HG02970 (cell line): ENCODE data around the gene MREG.

Source experiments
- ATAC-seq: cut with Tn5 transposase; IDR thresholded peaks from one replicate; pipeline ENCODE4 v1.9.1; 2021; ENCODE audit warnings: mild to moderate bottlenecking, moderate library complexity, moderate number of reproducible peaks; ENCODE audit not compliant: unreplicated experiment, low FRiP score

Gene MREG

GRCh38 chr2:216013080-216013909 is at the start of gene MREG:
TSS of gene MREG (minus strand) at chr2:216013551. CDS start at chr2:216013327, 224 bp downstream.
- peak; percentile 46 for ATAC-seq

- ATAC-seq: no peak
Measured at GRCh38 chr2:216059233-216059834, 46.0 kb upstream of the MREG start.

GRCh38 chr2:216057688-216058193 is 44.4 kb upstream of the MREG start:
- ATAC-seq: peak; percentile 75

- ATAC-seq: no peak
Measured at GRCh38 chr2:216056739-216057138, 43.4 kb upstream of the MREG start.

GRCh38 chr2:216055680-216056079 is 42.3 kb upstream of the MREG start:
- no peak for ATAC-seq

GRCh38 chr2:216052420-216052819 is 39.1 kb upstream of the MREG start:
- ATAC-seq: no peak

- ATAC-seq: no peak
Measured at GRCh38 chr2:216051350-216051749, 38.0 kb upstream of the MREG start.

- ATAC-seq: no peak
Measured at GRCh38 chr2:216049452-216049851, 36.1 kb upstream of the MREG start.

GRCh38 chr2:216047397-216047796 is 34.0 kb upstream of the MREG start:
- no peak for ATAC-seq

- no peak for ATAC-seq
Measured at GRCh38 chr2:216044883-216045486, 31.6 kb upstream of the MREG start.

- no peak for ATAC-seq
Measured at GRCh38 chr2:216043949-216044348, 30.6 kb upstream of the MREG start.

- ATAC-seq: no peak
Measured at GRCh38 chr2:216041438-216041837, 28.1 kb upstream of the MREG start.

- no peak for ATAC-seq
Measured at GRCh38 chr2:216039918-216040317, 26.6 kb upstream of the MREG start.

- no peak for ATAC-seq
Measured at GRCh38 chr2:216034065-216034464, 20.7 kb upstream of the MREG start.

GRCh38 chr2:216033403-216033802 is 20.1 kb upstream of the MREG start:
- no peak for ATAC-seq

GRCh38 chr2:216031960-216032689 is 18.8 kb upstream of the MREG start:
- peak; percentile 64 for ATAC-seq

GRCh38 chr2:216030216-216030615 is 16.9 kb upstream of the MREG start:
- ATAC-seq: no peak

GRCh38 chr2:216029416-216030129 is 16.2 kb upstream of the MREG start:
- ATAC-seq: no peak

GRCh38 chr2:216024779-216025336 is 11.5 kb upstream of the MREG start:
- ATAC-seq: no peak
